ENCODE measurements around the gene PIGM. TPM values are rescaled to one million over a fixed set of nuclear protein-coding genes. Genes with fewer than 3 reads are reported as not detected.

The PIGM gene
- total and polyA plus RNA-seq, 2 of the 13 experiments (the other 11 are each of a cell fraction or from before 2014, with no cell fraction given) = 3.4 to 4.6 TPM

DNA sequence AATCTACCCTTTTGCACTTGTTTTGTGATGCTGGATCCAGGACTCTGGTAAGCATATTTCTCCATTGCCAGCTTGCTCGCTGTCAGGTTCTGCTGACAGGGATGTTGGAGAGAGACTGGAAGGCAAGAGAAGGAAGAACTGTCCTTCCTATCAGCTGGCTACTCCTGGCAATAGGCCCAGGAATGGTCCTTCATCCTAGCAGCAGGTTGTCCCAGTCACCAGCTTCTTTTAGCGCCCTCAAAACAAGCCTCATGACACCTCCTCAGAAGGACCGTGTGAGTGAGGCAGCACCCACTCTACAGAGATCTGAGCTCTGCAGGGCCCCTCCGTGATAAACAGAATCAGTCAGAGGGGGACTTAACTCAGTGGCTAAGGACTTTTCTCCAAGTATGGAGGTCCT, 44.6 kb downstream of the PIGM start:
- WGBS (ENCODE audit: low lambda C conversion rate) = 51% methylated on average over 2 of the region's 4 CpGs
- Histone ChIP-seq H3K9me3 (ENCODE audit: low read length) (no peaks in the 10 kb centered on the region), H3K9ac (ENCODE audit: insufficient read depth, low read depth, low read length) (no peak overlapping the region), H3K4me1 (ENCODE audit: insufficient read depth, low read length) (peaks cover 8% of the 10 kb centered on the region; the same call in 1 of the 2 replicates), H2AFZ (ENCODE audit: low read length) (no peak overlapping the region), H3K36me3 (replicated peaks in 1 of 2; ENCODE audit: control insufficient read depth in 1 of 2, insufficient read depth in 2 of 2, low read length in 2 of 2) (no peaks in the 10 kb centered on the region), H3K27ac (ENCODE audit: extremely low read length, insufficient read depth, low read length) (no peak overlapping the region), H3K4me3 (replicated peaks in 1 of 3; ENCODE audit: insufficient read depth in 1 of 3, low read depth in 2 of 3, low read length in 3 of 3) (no peak overlapping the region), H4K20me1 (ENCODE audit: insufficient read depth, low read length) (no peaks in the 10 kb centered on the region), H3K27me3 (ENCODE audit: control insufficient read depth in 1 of 2, insufficient read depth in 2 of 2, low read length in 2 of 2) (peaks cover 0 to 5% of the 10 kb centered on the region in 2 experiments; a peak in 3 of 5 replicates), H3K4me2 (ENCODE audit: low read depth, low read length) (no peak overlapping the region), H3K79me2 (ENCODE audit: insufficient read depth, low read length) (no peaks in the 10 kb centered on the region)
- in situ Hi-C loops (cut with HindIII; ENCODE audit: extremely low pct_ligation_motif_present, low pct_unique_long_range_greater_than_20kb) (no loop called here), intact Hi-C loops (cut with micrococcal nuclease; ENCODE audit: unreplicated experiment) (no loop called here)
- TF ChIP-seq ZNF616 (CRISPR knock-in tag; IDR thresholded peaks at IDR 0.05; ENCODE audit: low read depth) = no peak
- TF ChIP-seq, protein P1, sequence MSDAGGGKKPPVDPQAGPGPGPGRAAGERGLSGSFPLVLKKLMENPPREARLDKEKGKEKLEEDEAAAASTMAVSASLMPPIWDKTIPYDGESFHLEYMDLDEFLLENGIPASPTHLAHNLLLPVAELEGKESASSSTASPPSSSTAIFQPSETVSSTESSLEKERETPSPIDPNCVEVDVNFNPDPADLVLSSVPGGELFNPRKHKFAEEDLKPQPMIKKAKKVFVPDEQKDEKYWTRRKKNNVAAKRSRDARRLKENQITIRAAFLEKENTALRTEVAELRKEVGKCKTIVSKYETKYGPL (CRISPR knock-in tag; IDR thresholded peaks at IDR 0.05) = no peak
- TF ChIP-seq ZNF678 (CRISPR knock-in tag; IDR thresholded peaks at IDR 0.05) = no peak
- TF ChIP-seq, protein P2, sequence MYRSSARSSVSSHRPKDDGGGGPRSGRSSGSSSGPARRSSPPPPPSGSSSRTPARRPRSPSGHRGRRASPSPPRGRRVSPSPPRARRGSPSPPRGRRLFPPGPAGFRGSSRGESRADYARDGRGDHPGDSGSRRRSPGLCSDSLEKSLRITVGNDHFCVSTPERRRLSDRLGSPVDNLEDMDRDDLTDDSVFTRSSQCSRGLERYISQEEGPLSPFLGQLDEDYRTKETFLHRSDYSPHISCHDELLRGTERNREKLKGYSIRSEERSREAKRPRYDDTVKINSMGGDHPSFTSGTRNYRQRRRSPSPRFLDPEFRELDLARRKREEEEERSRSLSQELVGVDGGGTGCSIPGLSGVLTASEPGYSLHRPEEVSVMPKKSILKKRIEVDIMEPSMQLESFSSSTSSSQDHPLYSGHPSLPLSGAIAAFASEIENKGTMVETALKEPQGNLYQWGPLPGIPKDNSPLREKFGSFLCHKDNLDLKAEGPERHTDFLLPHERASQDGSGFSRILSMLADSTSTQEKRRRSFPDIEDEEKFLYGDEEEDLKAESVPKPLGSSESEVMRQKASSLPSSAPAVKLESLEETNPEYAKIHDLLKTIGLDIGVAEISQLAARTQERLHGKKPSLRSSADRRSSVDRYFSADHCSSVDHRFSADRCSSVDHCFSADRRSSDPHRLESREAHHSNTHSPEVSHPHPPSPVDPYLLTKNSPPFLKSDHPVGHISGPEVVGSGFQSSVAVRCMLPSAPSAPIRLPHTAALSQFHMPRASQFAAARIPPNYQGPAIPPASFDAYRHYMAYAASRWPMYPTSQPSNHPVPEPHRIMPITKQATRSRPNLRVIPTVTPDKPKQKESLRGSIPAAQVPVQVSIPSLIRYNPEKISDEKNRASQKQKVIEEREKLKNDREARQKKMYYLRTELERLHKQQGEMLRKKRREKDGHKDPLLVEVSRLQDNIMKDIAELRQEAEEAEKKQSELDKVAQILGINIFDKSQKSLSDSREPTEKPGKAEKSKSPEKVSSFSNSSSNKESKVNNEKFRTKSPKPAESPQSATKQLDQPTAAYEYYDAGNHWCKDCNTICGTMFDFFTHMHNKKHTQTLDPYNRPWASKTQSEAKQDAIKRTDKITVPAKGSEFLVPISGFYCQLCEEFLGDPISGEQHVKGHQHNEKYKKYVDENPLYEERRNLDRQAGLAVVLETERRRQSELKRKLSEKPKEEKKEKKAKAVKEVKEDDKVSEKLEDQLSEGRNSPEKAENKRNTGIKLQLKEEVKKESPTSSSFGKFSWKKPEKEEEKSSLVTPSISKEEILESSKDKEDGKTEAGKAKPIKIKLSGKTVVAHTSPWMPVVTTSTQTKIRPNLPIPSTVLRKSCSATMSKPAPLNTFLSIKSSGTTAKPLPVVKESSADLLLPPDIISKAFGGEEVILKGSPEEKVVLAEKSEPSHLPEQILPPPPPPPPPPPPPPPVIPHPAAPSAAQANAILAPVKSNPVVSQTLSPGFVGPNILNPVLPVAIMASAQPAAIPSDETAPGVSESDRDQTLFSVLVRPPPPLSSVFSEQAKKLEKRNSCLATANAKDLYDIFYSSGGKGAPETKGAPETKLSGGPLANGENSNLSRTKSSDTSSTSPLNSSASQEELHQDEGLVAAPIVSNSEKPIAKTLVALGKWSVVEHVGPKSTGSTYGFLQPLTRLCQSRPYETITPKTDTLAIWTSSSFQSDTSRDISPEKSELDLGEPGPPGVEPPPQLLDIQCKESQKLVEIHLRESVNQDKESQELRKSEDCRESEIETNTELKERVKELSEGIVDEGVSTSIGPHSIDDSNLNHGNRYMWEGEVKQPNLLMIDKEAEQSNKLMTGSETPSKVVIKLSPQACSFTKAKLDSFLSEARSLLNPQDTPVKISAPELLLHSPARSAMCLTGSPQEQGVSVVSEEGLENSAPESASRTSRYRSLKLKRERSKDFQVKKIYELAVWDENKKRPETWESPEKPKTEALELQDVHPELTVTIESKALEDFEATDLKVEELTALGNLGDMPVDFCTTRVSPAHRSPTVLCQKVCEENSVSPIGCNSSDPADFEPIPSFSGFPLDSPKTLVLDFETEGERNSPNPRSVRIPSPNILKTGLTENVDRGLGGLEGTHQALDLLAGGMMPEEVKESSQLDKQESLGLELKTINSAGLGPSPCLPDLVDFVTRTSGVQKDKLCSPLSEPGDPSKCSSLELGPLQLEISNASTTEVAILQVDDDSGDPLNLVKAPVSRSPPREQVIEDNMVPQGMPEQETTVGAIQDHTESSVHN (CRISPR knock-in tag; IDR thresholded peaks at IDR 0.05) = no peak
- TF ChIP-seq RBM39 (IDR thresholded peaks at IDR 0.05; ENCODE audit: low read depth, low read length, poor library complexity, severe bottlenecking) = no peak
- FAIRE-seq = no peak
- no peak for ATAC-seq
- BruUV-seq (replicated peaks) = no TSS peak
- no peak for DNase-seq (ENCODE audit: low spot score)
- CTCF ChIA-PET (ENCODE audit: low intra/inter-chr PET ratio, low total read pairs) = no interaction called here
- POLR2A ChIA-PET = no interaction called here
